PFSK-1 (cell line): ENCODE measurements around the gene SLC6A6.

Experiments used
- FOXP2 ChIP-seq: optimal IDR thresholded peaks from 2 replicates; pipeline ENCODE3; 2011; ENCODE audit warnings: borderline replicate concordance, control low read depth, inconsistent platforms; ENCODE audit not compliant: insufficient read depth; ENCODE audit errors: extremely low read length, extremely low read depth
- POLR2AphosphoS5 ChIP-seq: IDR thresholded peaks from 2 replicates; pipeline ENCODE4 v1.6.1; 2012; ENCODE audit warnings: low read depth, mild to moderate bottlenecking, control low read depth, low read length, moderate library complexity
- SIN3A ChIP-seq: IDR thresholded peaks from 2 replicates; pipeline ENCODE4 v1.6.1; 2012; ENCODE audit warnings: mild to moderate bottlenecking, low read length, moderate library complexity, borderline replicate concordance; ENCODE audit not compliant: insufficient read depth
- TAF1 ChIP-seq: IDR thresholded peaks from 2 replicates; pipeline ENCODE4 v1.6.1; 2012; ENCODE audit warnings: low read length, control low read depth, borderline replicate concordance; ENCODE audit not compliant: insufficient read depth
- TF ChIP-seq, protein P1 (sequence below), 2 experiments: IDR thresholded peaks; 2 replicates each; pipeline versions ENCODE4 v1.6.1 to v1.8.0; 2011 to 2012; ENCODE audit warnings: low read depth in 2 of 2, low read length in 2 of 2, control low read depth in 1 of 2, inconsistent platforms in 1 of 2, mild to moderate bottlenecking in 1 of 2, moderate library complexity in 1 of 2; ENCODE audit not compliant: insufficient read depth in 1 of 2

The SLC6A6 gene

DNA sequence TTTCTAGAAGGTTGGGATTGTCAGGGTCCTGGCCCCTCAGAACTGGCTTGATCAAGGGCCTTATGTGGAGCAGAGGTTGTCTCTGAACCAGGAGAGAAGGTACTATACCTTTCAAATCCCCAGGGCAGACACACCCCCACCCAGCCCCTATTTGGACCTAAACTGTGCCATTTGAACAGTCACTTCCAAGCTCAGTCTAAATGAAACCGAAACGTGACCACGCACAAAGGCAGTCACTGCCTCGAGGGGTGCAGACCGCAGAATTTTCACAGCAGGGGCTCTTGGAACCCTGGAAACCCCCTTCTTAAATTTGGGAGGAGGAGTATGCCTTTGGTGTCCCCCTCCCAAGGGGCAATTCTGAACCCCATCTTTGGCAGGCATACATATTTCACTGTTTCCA is 84.1 kb downstream of the SLC6A6 start:
- TF ChIP-seq SIN3A (no peak), TAF1 (no peak), POLR2AphosphoS5 (no peak), FOXP2 (no peak)
- TF ChIP-seq, protein P1, sequence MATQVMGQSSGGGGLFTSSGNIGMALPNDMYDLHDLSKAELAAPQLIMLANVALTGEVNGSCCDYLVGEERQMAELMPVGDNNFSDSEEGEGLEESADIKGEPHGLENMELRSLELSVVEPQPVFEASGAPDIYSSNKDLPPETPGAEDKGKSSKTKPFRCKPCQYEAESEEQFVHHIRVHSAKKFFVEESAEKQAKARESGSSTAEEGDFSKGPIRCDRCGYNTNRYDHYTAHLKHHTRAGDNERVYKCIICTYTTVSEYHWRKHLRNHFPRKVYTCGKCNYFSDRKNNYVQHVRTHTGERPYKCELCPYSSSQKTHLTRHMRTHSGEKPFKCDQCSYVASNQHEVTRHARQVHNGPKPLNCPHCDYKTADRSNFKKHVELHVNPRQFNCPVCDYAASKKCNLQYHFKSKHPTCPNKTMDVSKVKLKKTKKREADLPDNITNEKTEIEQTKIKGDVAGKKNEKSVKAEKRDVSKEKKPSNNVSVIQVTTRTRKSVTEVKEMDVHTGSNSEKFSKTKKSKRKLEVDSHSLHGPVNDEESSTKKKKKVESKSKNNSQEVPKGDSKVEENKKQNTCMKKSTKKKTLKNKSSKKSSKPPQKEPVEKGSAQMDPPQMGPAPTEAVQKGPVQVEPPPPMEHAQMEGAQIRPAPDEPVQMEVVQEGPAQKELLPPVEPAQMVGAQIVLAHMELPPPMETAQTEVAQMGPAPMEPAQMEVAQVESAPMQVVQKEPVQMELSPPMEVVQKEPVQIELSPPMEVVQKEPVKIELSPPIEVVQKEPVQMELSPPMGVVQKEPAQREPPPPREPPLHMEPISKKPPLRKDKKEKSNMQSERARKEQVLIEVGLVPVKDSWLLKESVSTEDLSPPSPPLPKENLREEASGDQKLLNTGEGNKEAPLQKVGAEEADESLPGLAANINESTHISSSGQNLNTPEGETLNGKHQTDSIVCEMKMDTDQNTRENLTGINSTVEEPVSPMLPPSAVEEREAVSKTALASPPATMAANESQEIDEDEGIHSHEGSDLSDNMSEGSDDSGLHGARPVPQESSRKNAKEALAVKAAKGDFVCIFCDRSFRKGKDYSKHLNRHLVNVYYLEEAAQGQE (IDR thresholded peaks at IDR 0.05; ENCODE audit: insufficient read depth in 1 of 2, low read depth in 2 of 2, low read length in 2 of 2): no peak

- TF ChIP-seq TAF1 (no peak), FOXP2 (no peak), SIN3A (no peak), POLR2AphosphoS5 (no peak)
- TF ChIP-seq, protein P1 (IDR thresholded peaks at IDR 0.05; ENCODE audit: insufficient read depth in 1 of 2, low read depth in 2 of 2, low read length in 2 of 2): no peak
Measured at GRCh38 chr3:14487086-14487485, 84.7 kb downstream of the SLC6A6 start.

DNA sequence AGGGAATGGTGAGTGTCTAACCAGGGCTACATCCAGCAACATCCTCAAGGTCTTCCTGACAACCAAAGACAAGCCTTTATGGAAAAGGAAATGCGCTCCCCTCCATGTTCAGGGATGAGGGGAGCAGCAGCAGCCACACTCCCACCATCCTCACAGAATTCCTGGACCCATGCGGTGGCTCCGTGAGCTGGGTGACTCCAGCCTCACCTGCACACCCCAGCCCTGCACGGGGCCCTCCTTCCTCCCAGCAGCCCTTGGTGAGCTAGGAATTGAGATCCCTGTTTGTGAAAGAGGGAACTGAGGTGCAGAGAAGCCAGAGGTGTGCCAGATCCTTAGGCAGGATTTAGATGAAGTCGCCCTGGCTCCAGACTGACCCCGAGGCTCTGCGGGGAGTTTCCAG is 85.4 kb downstream of the SLC6A6 start:
- TF ChIP-seq TAF1 (no peak), SIN3A (no peak), POLR2AphosphoS5 (no peak), FOXP2 (no peak)
- TF ChIP-seq, protein P1 (IDR thresholded peaks at IDR 0.05; ENCODE audit: insufficient read depth in 1 of 2, low read depth in 2 of 2, low read length in 2 of 2): no peak

DNA sequence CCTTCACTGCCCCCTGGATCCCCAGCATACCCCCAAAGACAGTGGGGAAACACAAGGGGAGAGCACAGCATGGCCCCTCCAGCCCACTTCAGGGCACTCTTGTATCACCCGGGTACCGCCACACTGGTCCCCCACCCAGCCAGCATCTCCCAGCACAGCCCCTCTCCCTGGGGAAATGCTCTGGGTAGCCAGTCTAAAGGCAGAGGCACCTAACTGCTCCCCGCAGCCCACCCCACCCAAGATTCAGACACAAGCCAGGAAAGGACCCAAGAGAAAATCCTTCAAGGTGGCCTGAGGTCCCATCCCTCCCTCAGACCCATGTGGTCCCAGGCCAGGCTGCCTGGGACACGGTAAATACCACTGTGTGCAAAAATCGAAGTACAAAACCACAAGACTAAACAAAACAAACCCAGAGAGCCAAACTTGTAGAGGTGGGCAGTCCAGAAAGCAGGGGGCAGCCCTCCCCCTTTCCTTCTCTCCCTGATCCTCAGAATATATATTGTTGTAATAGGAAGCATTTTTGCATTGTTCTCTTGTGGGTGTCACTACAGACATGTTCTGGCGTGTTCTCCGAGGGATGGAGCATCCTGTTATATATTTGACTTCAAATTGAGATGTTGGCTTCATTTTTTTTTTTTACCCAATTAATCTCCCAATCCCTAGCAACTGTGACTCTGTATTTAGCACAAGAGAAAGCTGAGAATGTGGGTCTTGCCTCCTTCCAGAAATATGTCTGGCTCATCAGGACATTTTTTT is 86.1 kb downstream of the SLC6A6 start:
- no peak for TF ChIP-seq TAF1
- no peak for TF ChIP-seq FOXP2
- TF ChIP-seq, protein P1 (IDR thresholded peaks at IDR 0.05; ENCODE audit: insufficient read depth in 1 of 2, low read depth in 2 of 2, low read length in 2 of 2): no peak
- no peak for TF ChIP-seq POLR2AphosphoS5
- TF ChIP-seq SIN3A: no peak

DNA sequence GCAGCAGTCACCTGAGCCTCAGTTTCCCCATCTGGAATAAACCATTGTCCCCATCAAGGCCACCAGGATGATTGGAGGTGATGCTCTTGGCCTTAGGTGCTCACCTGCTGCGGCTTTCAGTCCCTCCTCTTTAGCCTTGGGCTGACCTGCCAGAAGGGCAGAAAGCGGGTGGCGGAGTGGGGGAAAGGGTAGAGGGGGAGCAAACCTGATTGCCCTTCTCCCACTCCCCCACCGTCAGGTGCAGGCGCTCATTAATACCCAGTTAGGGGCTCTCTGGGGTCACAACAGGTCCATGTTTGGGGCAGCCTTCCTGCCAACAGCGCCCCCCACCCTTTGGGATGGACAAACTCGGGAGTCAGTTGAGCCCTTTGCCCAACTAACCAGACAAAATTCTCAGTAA is 87.2 kb downstream of the SLC6A6 start:
- TF ChIP-seq, protein P1 (IDR thresholded peaks at IDR 0.05; ENCODE audit: insufficient read depth in 1 of 2, low read depth in 2 of 2, low read length in 2 of 2): no peak
- TF ChIP-seq FOXP2: no peak
- no peak for TF ChIP-seq POLR2AphosphoS5
- TF ChIP-seq TAF1: no peak
- TF ChIP-seq SIN3A: no peak
